Caki2 (cell line): ENCODE data around the gene NHSL2. TPM values are rescaled to one million over a fixed set of nuclear protein-coding genes. Genes with fewer than 3 reads are reported as not detected.

Source experiments
- DNase-seq: peaks from one replicate; pipeline ENCODE4 v3.0.0-alpha.2; 2015; ENCODE audit warnings: low read depth
- in situ Hi-C: cut with HindIII; loops from 2 replicates; pipeline ENCODE4 v1.10.0; 2016; ENCODE audit warnings: low sequenced_read_pairs, low pct_unique_long_range_greater_than_20kb, mixed read lengths
- total RNA-seq: library from RNA; depleted of rRNA; stranded (reverse); fragments of >200 nt; shearing (Covaris generic); gene quantifications from 2 replicates; pipeline ENCODE4 v1.2.3, GENCODE V29; 2014; ENCODE audit warnings: low replicate concordance

The NHSL2 gene
- total RNA-seq, 1 experiment from 2014 or later: 0.07 TPM

- in situ Hi-C loops: no loop called here
Measured at GRCh38 chrX:72128183-72128834, 217.7 kb downstream of the NHSL2 start.

GRCh38 chrX:72128881-72129280 is 218.2 kb downstream of the NHSL2 start:
- in situ Hi-C loops: no loop called here
- DNase-seq: no peak

More at GRCh38 chrX:72128183-72128834, 217.7 kb downstream of the NHSL2 start:
- no peak for DNase-seq

- DNase-seq: no peak
- in situ Hi-C loops: no loop called here
Measured at GRCh38 chrX:72129661-72130060, 219.0 kb downstream of the NHSL2 start.

- no peak for DNase-seq
- in situ Hi-C loops: no loop called here
Measured at GRCh38 chrX:72130156-72130761, 219.6 kb downstream of the NHSL2 start.

GRCh38 chrX:72130762-72131250 is 220.2 kb downstream of the NHSL2 start:
- in situ Hi-C loops: no loop called here
- DNase-seq: no peak

- DNase-seq: peak; percentile 90
- in situ Hi-C loops: no loop called here
Measured at GRCh38 chrX:72131317-72132294, 221.0 kb downstream of the NHSL2 start, which contains the start of gene RTL5. RTL5 (minus strand) TSS chrX:72131915.

- in situ Hi-C loops: no loop called here
- DNase-seq: no peak
Measured at GRCh38 chrX:72132456-72132855, 221.8 kb downstream of the NHSL2 start.

- in situ Hi-C loops: no loop called here
- no peak for DNase-seq
Measured at GRCh38 chrX:72133851-72134546, 223.4 kb downstream of the NHSL2 start.

- in situ Hi-C loops: no loop called here
- no peak for DNase-seq
Measured at GRCh38 chrX:72137846-72138495, 227.3 kb downstream of the NHSL2 start.

- no peak for DNase-seq
- in situ Hi-C loops: no loop called here
Measured at GRCh38 chrX:72139538-72139937, 228.9 kb downstream of the NHSL2 start.

GRCh38 chrX:72141372-72142004 is 230.8 kb downstream of the NHSL2 start:
- no peak for DNase-seq
- in situ Hi-C loops: no loop called here

GRCh38 chrX:72142094-72142793 is 231.6 kb downstream of the NHSL2 start:
- in situ Hi-C loops: no loop called here
- no peak for DNase-seq

- in situ Hi-C loops: no loop called here
Measured at GRCh38 chrX:72142794-72143608, 232.4 kb downstream of the NHSL2 start.

GRCh38 chrX:72143609-72143907 is 232.9 kb downstream of the NHSL2 start:
- in situ Hi-C loops: no loop called here
- no peak for DNase-seq

More at GRCh38 chrX:72142794-72143608, 232.4 kb downstream of the NHSL2 start:
- no peak for DNase-seq

- DNase-seq: no peak
- in situ Hi-C loops: no loop called here
Measured at GRCh38 chrX:72145181-72145580, 234.5 kb downstream of the NHSL2 start.

- DNase-seq: no peak
- in situ Hi-C loops: no loop called here
Measured at GRCh38 chrX:72146527-72146926, 235.9 kb downstream of the NHSL2 start.
